DMS114 treated with DMSO at 0.1 percent for 48 hours (cell line): ENCODE results near the gene CYP1B1.

Source experiments
- DNase-seq: peaks from one replicate; lab custom pipeline; 2025; ENCODE audit not compliant: unreplicated experiment; lab: John Stamatoyannopoulos, UW

CYP1B1 gene

GRCh38 chr2:38076710-38077430 lies 919 bp upstream of the CYP1B1 start:
- DNase-seq = peak; percentile 23

- peak; percentile 21 for DNase-seq
Observed at GRCh38 chr2:38076152-38076709, 280 bp upstream of the CYP1B1 start.

GRCh38 chr2:38074764-38075506 lies 1.0 kb downstream of the CYP1B1 start:
- no peak for DNase-seq

GRCh38 chr2:38074058-38074763 lies 1.7 kb downstream of the CYP1B1 start:
- no peak for DNase-seq

GRCh38 chr2:38073211-38074057 lies 2.5 kb downstream of the CYP1B1 start:
- no peak for DNase-seq

- no peak for DNase-seq
Observed at GRCh38 chr2:38070438-38070837, 5.5 kb downstream of the CYP1B1 start.

- no peak for DNase-seq
Observed at GRCh38 chr2:38068234-38068633, 7.7 kb downstream of the CYP1B1 start.

GRCh38 chr2:38066421-38067115 lies 9.4 kb downstream of the CYP1B1 start:
- no peak for DNase-seq

GRCh38 chr2:38065502-38066135 lies 10.3 kb downstream of the CYP1B1 start:
- no peak for DNase-seq

- DNase-seq = no peak
Observed at GRCh38 chr2:38064801-38065501, 11.0 kb downstream of the CYP1B1 start.

GRCh38 chr2:38060236-38061018 lies 15.5 kb downstream of the CYP1B1 start:
- DNase-seq = no peak

GRCh38 chr2:38057651-38058410 lies 18.1 kb downstream of the CYP1B1 start:
- no peak for DNase-seq

GRCh38 chr2:38056216-38056615 lies 19.7 kb downstream of the CYP1B1 start:
- no peak for DNase-seq

- no peak for DNase-seq
Observed at GRCh38 chr2:38045811-38046210, 30.1 kb downstream of the CYP1B1 start.

GRCh38 chr2:38039121-38039910 lies 36.6 kb downstream of the CYP1B1 start:
- DNase-seq = no peak

GRCh38 chr2:38038682-38039081 lies 37.3 kb downstream of the CYP1B1 start:
- DNase-seq = no peak
